ENCODE measurements around the gene INCENP.

The INCENP gene

DNA sequence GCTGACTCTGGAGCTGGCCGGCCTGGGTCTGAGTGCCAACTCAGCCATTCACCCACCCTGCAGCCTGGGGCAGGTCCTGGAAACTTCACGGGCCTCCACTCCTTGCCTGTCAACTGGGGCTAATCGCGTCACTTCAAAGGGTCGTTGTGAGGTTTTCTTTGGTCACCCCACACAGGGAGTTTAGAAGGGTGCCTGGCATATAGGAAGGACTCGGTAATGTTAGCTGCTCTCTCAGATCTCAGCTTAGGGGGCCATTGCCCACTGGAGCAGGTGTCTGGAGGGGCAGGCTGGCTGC, 7.3 kb downstream of the INCENP start:
- Histone ChIP-seq H3K4me3 (ENCODE audit: insufficient read depth, low read length, poor library complexity, severe bottlenecking) (no peak overlapping the region), H4K20me1 (ENCODE audit: low read depth, low read length) (no peaks in the 10 kb centered on the region), H3K9me3 (ENCODE audit: insufficient read depth, low read length) (no peaks in the 10 kb centered on the region), H3K79me2 (ENCODE audit: insufficient read depth, low read length) (peaks cover 97% of the 10 kb centered on the region), H3K27me3 (ENCODE audit: low read length) (no peaks in the 10 kb centered on the region), H3K9me2 (replicated peaks; ENCODE audit: insufficient read depth, low read length) (no peaks in the 10 kb centered on the region), H3K9ac (ENCODE audit: low read length) (no peak overlapping the region), H3K4me2 (ENCODE audit: low read depth, low read length, poor library complexity, severe bottlenecking) (no peak overlapping the region), H3K36me3 (ENCODE audit: low read length) (peaks cover 3% of the 10 kb centered on the region), H2AFZ (ENCODE audit: low read depth, low read length, severe bottlenecking) (no peak overlapping the region), H3K27ac (ENCODE audit: low read depth, low read length) (no peak overlapping the region), H3F3A (ENCODE audit: insufficient read depth) (no peaks in the 10 kb centered on the region)
- no peak for TF ChIP-seq EZH2phosphoT487 (conservative IDR thresholded peaks at IDR 0.05; ENCODE audit: low read length)
- TF ChIP-seq, protein P1, sequence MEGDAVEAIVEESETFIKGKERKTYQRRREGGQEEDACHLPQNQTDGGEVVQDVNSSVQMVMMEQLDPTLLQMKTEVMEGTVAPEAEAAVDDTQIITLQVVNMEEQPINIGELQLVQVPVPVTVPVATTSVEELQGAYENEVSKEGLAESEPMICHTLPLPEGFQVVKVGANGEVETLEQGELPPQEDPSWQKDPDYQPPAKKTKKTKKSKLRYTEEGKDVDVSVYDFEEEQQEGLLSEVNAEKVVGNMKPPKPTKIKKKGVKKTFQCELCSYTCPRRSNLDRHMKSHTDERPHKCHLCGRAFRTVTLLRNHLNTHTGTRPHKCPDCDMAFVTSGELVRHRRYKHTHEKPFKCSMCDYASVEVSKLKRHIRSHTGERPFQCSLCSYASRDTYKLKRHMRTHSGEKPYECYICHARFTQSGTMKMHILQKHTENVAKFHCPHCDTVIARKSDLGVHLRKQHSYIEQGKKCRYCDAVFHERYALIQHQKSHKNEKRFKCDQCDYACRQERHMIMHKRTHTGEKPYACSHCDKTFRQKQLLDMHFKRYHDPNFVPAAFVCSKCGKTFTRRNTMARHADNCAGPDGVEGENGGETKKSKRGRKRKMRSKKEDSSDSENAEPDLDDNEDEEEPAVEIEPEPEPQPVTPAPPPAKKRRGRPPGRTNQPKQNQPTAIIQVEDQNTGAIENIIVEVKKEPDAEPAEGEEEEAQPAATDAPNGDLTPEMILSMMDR (IDR thresholded peaks at IDR 0.05; ENCODE audit: insufficient read depth, low read length, poor library complexity, severe bottlenecking), result no peak

DNA sequence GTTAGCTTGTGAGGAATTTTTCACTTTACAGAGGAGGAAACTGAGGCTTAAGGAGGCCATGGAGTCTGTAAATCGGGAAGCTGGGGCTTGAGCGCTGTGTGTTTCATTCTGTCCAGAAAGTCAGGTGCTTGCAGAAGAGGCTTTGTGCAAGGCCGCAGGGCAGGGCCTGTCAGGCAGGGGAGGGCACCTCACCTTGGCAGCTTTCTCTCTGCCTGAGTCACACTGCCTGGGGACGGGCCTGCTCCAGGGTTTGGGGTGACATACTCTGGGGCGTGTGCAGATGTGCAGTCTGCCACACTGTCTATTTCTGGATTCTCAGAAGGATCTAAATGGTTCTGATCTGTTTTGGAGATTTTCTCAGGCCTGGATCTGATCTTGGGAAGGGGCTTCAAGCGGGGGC, 8.4 kb downstream of the INCENP start:
- Histone ChIP-seq H3K9ac (ENCODE audit: low read length) (no peak overlapping the region), H3K4me3 (ENCODE audit: insufficient read depth, low read length, poor library complexity, severe bottlenecking) (no peak overlapping the region), H3K79me2 (ENCODE audit: insufficient read depth, low read length) (peaks cover 97% of the 10 kb centered on the region), H3K4me2 (ENCODE audit: low read depth, low read length, poor library complexity, severe bottlenecking) (no peak overlapping the region), H2AFZ (ENCODE audit: low read depth, low read length, severe bottlenecking) (no peak overlapping the region), H3F3A (ENCODE audit: insufficient read depth) (no peaks in the 10 kb centered on the region), H3K9me3 (ENCODE audit: insufficient read depth, low read length) (no peaks in the 10 kb centered on the region), H3K36me3 (ENCODE audit: low read length) (peaks cover 3% of the 10 kb centered on the region), H4K20me1 (ENCODE audit: low read depth, low read length) (no peaks in the 10 kb centered on the region), H3K27ac (ENCODE audit: low read depth, low read length) (no peak overlapping the region), H3K27me3 (ENCODE audit: low read length) (no peaks in the 10 kb centered on the region), H3K9me2 (replicated peaks; ENCODE audit: insufficient read depth, low read length) (no peaks in the 10 kb centered on the region)
- TF ChIP-seq, protein P1 (IDR thresholded peaks at IDR 0.05; ENCODE audit: insufficient read depth, low read length, poor library complexity, severe bottlenecking), result no peak
- TF ChIP-seq EZH2phosphoT487 (conservative IDR thresholded peaks at IDR 0.05; ENCODE audit: low read length), result no peak

DNA sequence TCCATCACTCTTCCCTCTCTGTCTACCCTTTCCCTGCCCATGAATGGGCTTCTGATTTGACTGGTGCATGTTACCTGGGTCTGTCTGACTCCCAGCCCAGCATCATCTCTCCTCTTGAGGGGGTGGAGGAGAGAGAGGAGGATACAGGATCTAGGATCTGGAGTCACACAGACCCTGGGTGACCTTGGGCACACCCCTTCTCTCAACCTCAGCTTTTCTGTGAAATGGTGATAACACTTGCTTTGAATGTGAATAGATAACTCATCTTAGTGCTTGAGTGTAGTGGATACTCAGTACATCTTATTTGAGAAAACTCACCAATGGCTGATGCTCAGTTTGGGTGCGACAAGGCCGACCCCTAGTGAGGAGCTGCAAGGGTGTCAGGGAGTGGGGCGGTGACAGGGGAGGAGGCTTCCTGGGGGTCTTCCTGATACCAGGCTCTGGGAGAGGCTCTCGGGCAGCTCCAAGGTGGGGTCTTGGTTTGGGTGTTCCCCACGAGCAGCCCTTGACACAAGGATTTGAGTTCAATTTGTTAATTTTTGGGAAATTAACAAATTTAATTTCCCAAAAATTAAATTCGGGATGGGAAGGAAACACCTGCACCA, 9.0 kb downstream of the INCENP start:
- no peak overlapping the region for H3K27ac ChIP-seq (ENCODE audit: low read depth, low read length)
- H3K36me3 ChIP-seq (ENCODE audit: low read length), result peaks cover 3% of the 10 kb centered on the region
- TF ChIP-seq EZH2phosphoT487 (conservative IDR thresholded peaks at IDR 0.05; ENCODE audit: low read length), result no peak
- no peak overlapping the region for H2AFZ ChIP-seq (ENCODE audit: low read depth, low read length, severe bottlenecking)
- no peaks in the 10 kb centered on the region for H3K9me2 ChIP-seq (replicated peaks; ENCODE audit: insufficient read depth, low read length)
- H3K27me3 ChIP-seq (ENCODE audit: low read length), result no peaks in the 10 kb centered on the region
- H3K9me3 ChIP-seq (ENCODE audit: insufficient read depth, low read length), result no peaks in the 10 kb centered on the region
- peaks cover 97% of the 10 kb centered on the region for H3K79me2 ChIP-seq (ENCODE audit: insufficient read depth, low read length)
- H4K20me1 ChIP-seq (ENCODE audit: low read depth, low read length), result no peaks in the 10 kb centered on the region
- H3K4me2 ChIP-seq (ENCODE audit: low read depth, low read length, poor library complexity, severe bottlenecking), result no peak overlapping the region
- no peaks in the 10 kb centered on the region for H3F3A ChIP-seq (ENCODE audit: insufficient read depth)
- H3K9ac ChIP-seq (ENCODE audit: low read length), result no peak overlapping the region
- no peak overlapping the region for H3K4me3 ChIP-seq (ENCODE audit: insufficient read depth, low read length, poor library complexity, severe bottlenecking)

DNA sequence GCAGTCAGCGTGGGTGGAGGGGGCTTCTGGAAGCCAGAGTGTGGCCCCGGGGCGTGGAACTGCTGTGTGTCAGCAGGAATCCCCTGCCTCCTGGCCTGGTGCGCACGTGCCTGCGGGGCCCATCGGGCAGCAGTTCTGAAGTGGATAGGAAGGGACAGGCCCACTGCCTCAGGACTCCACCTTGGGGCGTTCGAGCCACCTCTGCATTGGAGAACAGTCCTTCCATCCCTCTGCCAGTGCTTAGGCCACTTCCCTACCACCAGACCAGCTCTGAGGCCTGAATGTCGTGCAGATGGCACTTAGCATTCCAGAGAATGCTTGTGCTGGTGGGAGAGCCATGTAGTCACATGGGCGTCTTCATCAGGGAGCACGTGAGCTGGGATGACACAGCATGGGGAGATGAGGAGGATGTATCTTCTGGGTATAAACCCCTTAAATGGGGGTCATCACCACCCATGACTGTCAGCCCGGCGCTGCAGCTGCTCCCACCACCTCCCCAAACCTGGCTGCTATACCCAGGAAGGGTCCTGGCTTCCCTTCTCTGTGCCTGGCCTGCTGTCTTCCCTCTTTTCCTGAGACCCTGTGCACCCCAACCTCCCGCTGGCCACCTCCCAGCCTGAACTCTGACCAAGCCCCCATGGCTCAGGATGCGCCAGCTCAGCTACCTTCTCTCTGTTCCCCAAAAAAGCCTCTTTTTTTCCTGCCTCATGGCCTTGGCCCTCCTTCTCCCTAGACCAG, 9.7 kb downstream of the INCENP start:
- Histone ChIP-seq H3K9me2 (replicated peaks; ENCODE audit: insufficient read depth, low read length) (no peaks in the 10 kb centered on the region), H3K36me3 (ENCODE audit: low read length) (peaks cover 3% of the 10 kb centered on the region), H3K9ac (ENCODE audit: low read length) (no peak overlapping the region), H3K4me3 (ENCODE audit: insufficient read depth, low read length, poor library complexity, severe bottlenecking) (no peak overlapping the region), H3K79me2 (ENCODE audit: insufficient read depth, low read length) (peaks cover 95% of the 10 kb centered on the region), H4K20me1 (ENCODE audit: low read depth, low read length) (no peaks in the 10 kb centered on the region), H3K4me2 (ENCODE audit: low read depth, low read length, poor library complexity, severe bottlenecking) (no peak overlapping the region), H3K9me3 (ENCODE audit: insufficient read depth, low read length) (no peaks in the 10 kb centered on the region), H2AFZ (ENCODE audit: low read depth, low read length, severe bottlenecking) (no peak overlapping the region), H3K27ac (ENCODE audit: low read depth, low read length) (no peak overlapping the region), H3F3A (ENCODE audit: insufficient read depth) (no peaks in the 10 kb centered on the region), H3K27me3 (ENCODE audit: low read length) (no peaks in the 10 kb centered on the region)
- TF ChIP-seq, protein P1 (IDR thresholded peaks at IDR 0.05; ENCODE audit: insufficient read depth, low read length, poor library complexity, severe bottlenecking), result no peak
- TF ChIP-seq EZH2phosphoT487 (conservative IDR thresholded peaks at IDR 0.05; ENCODE audit: low read length), result no peak
